Measurements from ENCODE around the gene PPL. TPM values are rescaled to one million over a fixed set of nuclear protein-coding genes. Genes with fewer than 3 reads are reported as not detected.

PPL gene
- total and polyA plus RNA-seq, 2 of the 13 experiments (the other 11 are each of a cell fraction or from before 2014, with no cell fraction given) = 5.7 to 6.6 TPM

DNA sequence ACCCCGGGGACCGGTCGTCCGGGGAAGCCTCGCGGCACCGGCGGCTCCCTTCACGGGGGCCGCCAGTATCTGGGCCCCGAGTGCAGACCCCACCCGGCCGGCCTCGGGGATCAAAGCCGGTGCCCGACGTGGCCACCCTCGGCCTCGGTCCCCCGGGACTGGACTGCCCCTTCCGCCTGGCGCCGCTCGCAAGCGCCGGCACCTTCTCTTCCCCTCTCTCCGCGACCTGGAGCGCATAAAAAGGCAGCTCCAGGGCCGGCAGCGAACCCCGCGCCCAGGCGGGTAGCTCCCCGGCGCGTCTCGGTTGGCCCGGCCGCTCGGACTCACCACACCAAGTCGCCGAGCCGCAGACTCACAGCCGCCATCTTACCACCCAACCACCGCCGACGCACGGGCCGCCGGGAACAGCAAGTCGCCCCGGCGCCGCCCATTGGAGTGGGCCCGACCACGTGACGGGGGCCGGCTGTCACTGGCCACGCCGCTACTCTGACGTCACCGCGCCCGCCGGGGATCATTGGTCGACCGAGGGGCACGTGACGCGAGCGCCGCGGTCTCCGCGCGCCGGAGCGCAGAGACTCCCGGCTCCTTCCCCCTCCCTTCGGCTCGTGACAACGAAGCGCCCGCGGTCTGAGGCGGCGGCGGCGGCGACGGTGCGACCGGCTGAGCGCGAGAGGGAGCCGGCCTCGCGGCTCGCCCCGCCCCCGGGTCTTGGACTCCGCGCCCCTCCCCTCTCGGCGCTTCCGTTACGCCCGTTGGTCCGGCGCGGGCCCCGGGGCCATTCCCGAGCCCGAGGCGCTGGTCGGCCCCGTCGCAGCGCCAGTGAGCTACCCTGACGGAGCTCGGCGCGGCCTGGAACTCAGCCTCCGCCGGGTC lies 89.8 kb downstream of the PPL start, which contains the start of the genes GLYR1 and UBN1 (continued):
- no peak for TF ChIP-seq ZBTB7A (CRISPR knock-in tag; IDR thresholded peaks at IDR 0.05)
- no peak for TF ChIP-seq KDM4B (CRISPR knock-in tag; IDR thresholded peaks at IDR 0.05)
- peak; percentile 19; the same call in 1 of the 2 replicates for TF ChIP-seq HDAC2 (CRISPR knock-in tag; IDR thresholded peaks at IDR 0.05)
- TF ChIP-seq, protein P1, sequence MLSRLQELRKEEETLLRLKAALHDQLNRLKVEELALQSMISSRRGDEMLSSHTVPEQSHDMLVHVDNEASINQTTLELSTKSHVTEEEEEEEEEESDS (CRISPR knock-in tag; IDR thresholded peaks at IDR 0.05; ENCODE audit: borderline replicate concordance) = no peak
- TF ChIP-seq, protein P2, sequence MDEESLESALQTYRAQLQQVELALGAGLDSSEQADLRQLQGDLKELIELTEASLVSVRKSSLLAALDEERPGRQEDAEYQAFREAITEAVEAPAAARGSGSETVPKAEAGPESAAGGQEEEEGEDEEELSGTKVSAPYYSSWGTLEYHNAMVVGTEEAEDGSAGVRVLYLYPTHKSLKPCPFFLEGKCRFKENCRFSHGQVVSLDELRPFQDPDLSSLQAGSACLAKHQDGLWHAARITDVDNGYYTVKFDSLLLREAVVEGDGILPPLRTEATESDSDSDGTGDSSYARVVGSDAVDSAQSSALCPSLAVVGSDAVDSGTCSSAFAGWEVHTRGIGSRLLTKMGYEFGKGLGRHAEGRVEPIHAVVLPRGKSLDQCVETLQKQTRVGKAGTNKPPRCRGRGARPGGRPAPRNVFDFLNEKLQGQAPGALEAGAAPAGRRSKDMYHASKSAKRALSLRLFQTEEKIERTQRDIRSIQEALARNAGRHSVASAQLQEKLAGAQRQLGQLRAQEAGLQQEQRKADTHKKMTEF (CRISPR knock-in tag; IDR thresholded peaks at IDR 0.05) = peak; percentile 59; the same call in 1 of the 2 replicates
- no peak for TF ChIP-seq HNF4A (CRISPR knock-in tag; IDR thresholded peaks at IDR 0.05)
- TF ChIP-seq, protein P3, sequence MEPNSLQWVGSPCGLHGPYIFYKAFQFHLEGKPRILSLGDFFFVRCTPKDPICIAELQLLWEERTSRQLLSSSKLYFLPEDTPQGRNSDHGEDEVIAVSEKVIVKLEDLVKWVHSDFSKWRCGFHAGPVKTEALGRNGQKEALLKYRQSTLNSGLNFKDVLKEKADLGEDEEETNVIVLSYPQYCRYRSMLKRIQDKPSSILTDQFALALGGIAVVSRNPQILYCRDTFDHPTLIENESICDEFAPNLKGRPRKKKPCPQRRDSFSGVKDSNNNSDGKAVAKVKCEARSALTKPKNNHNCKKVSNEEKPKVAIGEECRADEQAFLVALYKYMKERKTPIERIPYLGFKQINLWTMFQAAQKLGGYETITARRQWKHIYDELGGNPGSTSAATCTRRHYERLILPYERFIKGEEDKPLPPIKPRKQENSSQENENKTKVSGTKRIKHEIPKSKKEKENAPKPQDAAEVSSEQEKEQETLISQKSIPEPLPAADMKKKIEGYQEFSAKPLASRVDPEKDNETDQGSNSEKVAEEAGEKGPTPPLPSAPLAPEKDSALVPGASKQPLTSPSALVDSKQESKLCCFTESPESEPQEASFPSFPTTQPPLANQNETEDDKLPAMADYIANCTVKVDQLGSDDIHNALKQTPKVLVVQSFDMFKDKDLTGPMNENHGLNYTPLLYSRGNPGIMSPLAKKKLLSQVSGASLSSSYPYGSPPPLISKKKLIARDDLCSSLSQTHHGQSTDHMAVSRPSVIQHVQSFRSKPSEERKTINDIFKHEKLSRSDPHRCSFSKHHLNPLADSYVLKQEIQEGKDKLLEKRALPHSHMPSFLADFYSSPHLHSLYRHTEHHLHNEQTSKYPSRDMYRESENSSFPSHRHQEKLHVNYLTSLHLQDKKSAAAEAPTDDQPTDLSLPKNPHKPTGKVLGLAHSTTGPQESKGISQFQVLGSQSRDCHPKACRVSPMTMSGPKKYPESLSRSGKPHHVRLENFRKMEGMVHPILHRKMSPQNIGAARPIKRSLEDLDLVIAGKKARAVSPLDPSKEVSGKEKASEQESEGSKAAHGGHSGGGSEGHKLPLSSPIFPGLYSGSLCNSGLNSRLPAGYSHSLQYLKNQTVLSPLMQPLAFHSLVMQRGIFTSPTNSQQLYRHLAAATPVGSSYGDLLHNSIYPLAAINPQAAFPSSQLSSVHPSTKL (CRISPR knock-in tag; IDR thresholded peaks at IDR 0.05) = no peak
- TF ChIP-seq FOXJ3 (CRISPR knock-in tag; IDR thresholded peaks at IDR 0.05; ENCODE audit: borderline replicate concordance) = 0 out of 2 replicates have a peak, but pooled peaks have one; percentile 13
- TF ChIP-seq FOSL2 (CRISPR knock-in tag; IDR thresholded peaks at IDR 0.05) = peak; percentile 47; the same call in 1 of the 2 replicates
- TF ChIP-seq, protein P4, sequence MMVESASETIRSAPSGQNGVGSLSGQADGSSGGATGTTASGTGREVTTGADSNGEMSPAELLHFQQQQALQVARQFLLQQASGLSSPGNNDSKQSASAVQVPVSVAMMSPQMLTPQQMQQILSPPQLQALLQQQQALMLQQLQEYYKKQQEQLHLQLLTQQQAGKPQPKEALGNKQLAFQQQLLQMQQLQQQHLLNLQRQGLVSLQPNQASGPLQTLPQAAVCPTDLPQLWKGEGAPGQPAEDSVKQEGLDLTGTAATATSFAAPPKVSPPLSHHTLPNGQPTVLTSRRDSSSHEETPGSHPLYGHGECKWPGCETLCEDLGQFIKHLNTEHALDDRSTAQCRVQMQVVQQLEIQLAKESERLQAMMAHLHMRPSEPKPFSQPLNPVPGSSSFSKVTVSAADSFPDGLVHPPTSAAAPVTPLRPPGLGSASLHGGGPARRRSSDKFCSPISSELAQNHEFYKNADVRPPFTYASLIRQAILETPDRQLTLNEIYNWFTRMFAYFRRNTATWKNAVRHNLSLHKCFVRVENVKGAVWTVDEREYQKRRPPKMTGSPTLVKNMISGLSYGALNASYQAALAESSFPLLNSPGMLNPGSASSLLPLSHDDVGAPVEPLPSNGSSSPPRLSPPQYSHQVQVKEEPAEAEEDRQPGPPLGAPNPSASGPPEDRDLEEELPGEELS (CRISPR knock-in tag; IDR thresholded peaks at IDR 0.05) = no peak; the same call in 1 of the 2 replicates
- TF ChIP-seq, protein P5, sequence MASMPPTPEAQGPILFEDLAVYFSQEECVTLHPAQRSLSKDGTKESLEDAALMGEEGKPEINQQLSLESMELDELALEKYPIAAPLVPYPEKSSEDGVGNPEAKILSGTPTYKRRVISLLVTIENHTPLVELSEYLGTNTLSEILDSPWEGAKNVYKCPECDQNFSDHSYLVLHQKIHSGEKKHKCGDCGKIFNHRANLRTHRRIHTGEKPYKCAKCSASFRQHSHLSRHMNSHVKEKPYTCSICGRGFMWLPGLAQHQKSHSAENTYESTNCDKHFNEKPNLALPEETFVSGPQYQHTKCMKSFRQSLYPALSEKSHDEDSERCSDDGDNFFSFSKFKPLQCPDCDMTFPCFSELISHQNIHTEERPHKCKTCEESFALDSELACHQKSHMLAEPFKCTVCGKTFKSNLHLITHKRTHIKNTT (CRISPR knock-in tag; IDR thresholded peaks at IDR 0.05) = no peak
- TF ChIP-seq ZC3H4 (CRISPR knock-in tag; IDR thresholded peaks at IDR 0.05; ENCODE audit: borderline replicate concordance) = no peak
- TF ChIP-seq, protein P6, sequence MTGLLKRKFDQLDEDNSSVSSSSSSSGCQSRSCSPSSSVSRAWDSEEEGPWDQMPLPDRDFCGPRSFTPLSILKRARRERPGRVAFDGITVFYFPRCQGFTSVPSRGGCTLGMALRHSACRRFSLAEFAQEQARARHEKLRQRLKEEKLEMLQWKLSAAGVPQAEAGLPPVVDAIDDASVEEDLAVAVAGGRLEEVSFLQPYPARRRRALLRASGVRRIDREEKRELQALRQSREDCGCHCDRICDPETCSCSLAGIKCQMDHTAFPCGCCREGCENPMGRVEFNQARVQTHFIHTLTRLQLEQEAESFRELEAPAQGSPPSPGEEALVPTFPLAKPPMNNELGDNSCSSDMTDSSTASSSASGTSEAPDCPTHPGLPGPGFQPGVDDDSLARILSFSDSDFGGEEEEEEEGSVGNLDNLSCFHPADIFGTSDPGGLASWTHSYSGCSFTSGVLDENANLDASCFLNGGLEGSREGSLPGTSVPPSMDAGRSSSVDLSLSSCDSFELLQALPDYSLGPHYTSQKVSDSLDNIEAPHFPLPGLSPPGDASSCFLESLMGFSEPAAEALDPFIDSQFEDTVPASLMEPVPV (CRISPR knock-in tag; IDR thresholded peaks at IDR 0.05) = peak; percentile 77
- TF ChIP-seq JARID2 (CRISPR knock-in tag; IDR thresholded peaks at IDR 0.05; ENCODE audit: insufficient replicate concordance) = no peak
- TF ChIP-seq GTF2F1 (IDR thresholded peaks at IDR 0.05; ENCODE audit: low read length) = no peak
- no peak for TF ChIP-seq DNMT3B (CRISPR knock-in tag; conservative IDR thresholded peaks at IDR 0.05)
- peak; percentile 68; the same call in 1 of the 2 replicates for TF ChIP-seq ZNF564 (CRISPR knock-in tag; IDR thresholded peaks at IDR 0.05)
- no peak for TF ChIP-seq ZNF629 (CRISPR knock-in tag; conservative IDR thresholded peaks at IDR 0.05)

Measured in HepG2 (cell line).